Stimulated activated CD4-positive, alpha-beta T cell treated with anti-CD3 and anti-CD28 coated beads, Interleukin-4, amount 100 ng/mL, for 48 hours (primary cell): ENCODE results near the gene TSEN34.

Experiments used
- DNase-seq, 2 donors: peaks; one replicate each; pipeline ENCODE4 v3.0.0-alpha.2; 2020; ENCODE audit warnings: low read depth in 2 of 2

TSEN34 gene

DNA sequence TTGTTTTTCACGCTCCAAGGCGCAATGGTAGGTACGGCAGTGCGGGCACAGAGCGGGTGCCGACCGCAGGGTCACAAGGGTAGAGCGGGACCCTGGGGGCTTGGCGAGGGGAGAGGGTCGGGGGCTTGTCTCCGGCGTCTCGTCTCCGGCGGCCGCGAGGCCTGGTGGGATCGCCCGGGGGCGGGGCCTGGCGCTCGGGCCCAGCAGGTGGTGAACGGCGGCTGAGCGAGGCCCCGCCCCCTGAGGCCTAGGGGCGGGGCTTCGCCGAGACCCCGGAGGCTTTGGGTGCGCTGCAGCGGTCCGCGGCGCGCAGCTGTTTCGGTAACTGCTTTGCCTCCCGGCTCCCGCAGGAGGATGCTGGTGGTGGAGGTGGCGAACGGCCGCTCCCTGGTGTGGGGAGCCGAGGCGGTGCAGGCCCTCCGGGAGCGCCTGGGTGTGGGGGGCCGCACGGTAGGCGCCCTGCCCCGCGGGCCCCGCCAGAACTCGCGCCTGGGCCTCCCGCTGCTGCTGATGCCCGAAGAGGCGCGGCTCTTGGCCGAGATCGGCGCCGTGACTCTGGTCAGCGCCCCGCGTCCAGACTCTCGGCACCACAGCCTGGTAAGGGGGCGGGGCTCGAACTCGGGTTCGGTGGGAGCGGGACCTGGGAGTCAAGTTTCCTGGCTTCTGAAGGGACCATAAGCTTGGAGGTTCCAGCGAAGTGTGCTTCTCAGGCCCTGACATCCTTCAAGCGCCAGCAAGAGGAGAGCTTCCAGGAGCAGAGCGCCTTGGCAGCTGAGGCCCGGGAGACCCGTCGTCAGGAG, at the start of gene TSEN34:
Gene TSEN34, plus strand, starts transcription at position 298 of the 800 bp plus-strand sequence. Its CDS starts 57 bp downstream, at position 355.
- peak; percentile 79 to 82 for DNase-seq

DNA sequence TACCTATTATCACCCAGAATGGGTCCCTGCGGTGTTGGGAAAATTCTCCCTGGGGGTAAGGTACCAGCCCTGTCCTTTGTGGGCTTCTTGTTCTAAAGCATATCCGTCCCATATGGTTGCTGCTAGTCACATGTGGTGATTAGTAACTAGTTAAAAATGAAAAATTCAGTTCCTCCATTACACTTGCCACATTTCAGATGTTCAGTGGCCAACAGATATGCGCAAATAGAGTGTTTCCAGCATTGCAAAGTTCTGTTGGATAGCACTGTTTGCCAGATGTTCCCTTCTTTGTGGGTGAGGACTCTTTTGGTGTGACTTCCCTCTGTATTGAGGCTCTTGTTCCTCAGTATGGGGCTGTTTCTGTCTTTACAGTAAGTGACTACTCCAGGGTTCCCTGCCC, 49.8 kb upstream of the TSEN34 start:
- DNase-seq: no peak

DNA sequence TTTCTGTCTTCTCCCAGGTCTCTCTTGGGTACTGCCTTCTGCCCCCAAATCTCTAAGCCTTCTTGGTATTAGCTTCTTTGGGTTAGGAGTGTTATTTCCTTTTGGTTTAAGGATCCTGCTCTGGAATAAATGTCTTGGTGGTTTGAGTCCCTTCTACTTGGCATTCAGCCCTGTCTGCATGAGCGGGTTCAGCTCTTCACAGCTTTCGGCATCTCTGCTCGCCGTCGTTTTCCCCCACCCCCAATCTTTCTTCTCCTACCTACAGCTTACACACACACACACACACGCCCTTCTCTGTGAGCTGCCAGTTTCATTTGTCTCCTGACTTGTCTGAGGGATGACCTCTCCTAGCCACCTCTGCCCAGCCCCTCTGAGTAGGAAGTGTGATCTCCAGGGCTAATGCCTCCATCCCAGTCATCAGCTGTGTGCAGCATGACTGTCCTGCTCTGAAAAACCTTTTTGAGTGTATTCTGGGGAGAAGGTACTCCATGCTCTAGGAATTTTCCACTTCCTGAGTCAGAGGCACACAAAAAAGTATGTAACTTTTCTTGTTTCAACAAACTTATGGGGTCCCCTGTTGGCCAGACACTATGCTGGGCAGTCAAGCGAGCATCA, 48.8 kb upstream of the TSEN34 start:
- DNase-seq: no peak

DNA sequence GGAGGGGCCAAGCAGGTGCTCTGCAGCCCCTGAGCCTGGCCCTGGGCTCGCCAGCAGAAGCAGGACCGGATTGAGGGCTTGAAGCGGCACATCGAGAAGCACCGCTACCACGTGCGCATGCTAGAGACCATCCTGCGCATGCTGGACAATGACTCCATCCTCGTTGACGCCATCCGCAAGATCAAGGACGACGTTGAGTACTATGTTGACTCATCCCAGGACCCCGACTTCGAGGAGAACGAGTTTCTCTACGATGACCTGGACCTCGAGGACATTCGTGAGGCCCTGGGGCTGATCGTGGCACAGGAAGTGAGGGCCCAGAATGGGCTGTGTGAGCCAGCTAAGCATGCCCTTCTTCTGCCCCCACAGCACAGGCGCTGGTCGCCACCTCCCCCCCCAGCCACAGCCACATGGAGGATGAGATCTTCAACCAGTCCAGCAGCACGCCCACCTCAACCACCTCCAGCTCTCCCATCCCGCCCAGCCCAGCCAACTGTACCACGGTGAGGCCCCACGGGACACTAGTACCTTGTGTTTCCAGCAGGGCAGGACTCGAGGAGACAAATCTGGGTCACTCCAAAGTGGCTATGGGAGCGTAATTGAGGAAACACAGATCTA, 45.5 kb upstream of the TSEN34 start:
- no peak for DNase-seq

DNA sequence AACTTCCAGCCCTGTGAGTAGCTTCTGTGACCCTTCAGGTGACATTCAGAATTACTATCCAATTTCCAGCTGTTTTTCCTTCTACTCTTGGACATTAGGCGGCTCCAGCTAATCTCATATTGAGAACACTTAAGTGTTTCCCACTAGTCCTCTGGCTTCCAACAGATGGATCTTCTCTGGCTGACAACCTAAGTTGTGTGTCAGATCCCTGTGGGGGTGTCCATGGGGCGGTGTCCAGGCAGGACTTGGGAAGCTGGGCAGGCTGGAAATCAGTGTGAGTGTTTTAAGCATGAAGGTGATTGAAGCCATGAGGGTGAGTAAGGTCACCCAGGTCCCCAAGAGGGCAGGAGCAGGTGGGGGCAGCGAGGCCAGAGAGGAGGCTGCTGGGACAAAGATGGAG, 43.4 kb upstream of the TSEN34 start:
- no peak for DNase-seq

DNA sequence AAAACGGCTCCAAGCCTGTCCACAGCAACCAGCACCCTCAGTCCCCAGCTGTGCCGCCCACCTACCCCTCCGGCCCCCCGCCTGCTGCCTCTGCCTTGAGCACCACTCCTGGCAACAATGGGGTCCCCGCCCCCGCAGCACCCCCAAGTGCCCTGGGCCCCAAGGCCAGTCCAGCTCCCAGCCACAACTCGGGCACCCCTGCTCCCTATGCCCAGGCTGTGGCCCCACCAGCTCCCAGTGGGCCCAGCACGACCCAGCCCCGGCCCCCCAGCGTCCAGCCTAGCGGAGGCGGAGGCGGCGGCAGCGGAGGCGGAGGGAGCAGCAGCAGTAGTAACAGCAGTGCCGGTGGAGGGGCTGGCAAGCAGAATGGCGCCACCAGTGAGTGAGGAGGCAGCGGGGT, 43.0 kb upstream of the TSEN34 start:
- DNase-seq: no peak

DNA sequence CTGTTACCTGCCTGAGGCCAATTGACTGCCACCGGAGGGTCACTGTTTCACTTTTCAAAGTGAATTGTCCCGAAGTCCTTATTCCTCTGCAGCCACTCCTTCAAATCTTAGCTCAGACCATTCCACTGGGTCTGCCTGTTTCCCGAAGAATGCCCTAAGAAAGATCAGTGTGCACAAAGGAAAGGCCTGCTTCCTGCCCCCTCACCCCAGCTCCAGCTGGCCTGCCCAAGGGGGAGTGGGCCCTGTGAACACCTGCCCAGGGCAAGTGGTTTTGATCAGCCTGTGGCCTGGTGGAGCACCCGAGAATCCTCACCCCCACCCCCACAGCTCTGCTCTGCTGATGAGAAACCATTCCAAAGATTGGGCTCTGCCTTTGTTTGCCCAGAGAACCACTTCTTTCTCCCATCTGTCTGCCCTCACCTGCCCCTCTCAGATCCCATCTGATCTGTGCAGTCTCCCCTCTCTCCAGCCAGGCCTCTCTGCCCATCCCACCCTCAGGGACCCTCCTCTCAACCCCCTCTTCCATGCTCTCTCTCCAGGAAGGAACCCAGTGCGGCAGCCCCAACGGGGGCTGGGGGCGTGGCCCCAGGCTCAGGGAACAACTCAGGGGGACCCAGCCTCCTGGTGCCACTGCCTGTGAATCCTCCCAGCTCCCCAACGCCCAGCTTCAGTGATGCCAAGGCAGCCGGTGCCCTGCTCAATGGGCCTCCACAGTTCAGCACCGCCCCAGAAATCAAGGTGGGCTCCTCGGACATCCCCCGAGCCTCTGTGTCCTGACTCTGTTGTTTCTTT, 41.9 kb upstream of the TSEN34 start:
- no peak for DNase-seq

DNA sequence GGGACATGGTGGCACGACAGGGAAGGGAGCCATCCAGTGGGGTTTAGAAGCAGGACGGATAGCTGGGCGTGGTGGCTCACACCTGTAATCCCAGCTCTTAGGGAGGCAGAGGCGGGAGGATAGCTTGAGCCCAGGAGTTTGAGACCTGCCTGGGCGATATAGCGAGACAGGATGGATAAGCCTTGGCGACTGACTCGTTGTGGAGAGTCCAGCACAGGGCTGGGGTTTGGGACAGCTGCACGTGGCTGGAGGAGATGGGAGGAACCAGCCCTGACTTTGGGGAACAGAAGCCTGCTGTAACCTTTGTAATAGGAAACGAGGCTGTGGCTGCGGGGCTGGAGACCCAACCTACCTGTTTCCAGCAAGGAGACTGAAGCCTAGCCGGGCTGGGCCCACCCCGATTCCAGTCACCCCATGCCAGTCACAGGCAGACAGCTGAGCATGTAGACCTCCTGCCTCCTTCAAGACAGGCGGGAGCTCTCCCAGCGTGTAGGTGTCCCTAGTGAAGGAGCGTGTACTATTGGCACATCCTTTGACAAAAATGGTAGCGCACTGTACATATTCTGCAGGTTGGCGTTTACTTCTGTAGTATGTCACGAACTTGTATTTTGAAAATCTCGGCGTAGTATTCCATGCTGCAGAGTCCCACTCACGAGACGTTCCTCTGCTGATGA, 39.6 kb upstream of the TSEN34 start:
- no peak for DNase-seq

DNA sequence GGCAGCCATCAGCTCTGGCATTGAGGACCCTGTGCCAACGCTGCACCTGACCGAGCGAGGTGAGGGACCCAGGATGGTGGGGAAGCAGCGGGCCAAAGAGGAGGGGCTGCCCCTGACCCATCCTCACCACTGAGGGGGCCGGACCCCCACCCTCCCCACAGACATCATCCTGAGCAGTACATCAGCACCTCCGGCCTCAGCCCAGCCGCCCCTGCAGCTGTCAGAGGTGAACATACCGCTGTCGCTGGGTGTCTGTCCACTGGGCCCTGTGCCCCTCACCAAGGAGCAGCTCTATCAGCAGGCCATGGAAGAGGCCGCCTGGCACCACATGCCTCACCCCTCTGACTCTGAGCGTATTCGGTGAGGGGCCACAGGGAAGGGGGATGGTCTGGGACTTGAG, 38.8 kb upstream of the TSEN34 start:
- no peak for DNase-seq

DNA sequence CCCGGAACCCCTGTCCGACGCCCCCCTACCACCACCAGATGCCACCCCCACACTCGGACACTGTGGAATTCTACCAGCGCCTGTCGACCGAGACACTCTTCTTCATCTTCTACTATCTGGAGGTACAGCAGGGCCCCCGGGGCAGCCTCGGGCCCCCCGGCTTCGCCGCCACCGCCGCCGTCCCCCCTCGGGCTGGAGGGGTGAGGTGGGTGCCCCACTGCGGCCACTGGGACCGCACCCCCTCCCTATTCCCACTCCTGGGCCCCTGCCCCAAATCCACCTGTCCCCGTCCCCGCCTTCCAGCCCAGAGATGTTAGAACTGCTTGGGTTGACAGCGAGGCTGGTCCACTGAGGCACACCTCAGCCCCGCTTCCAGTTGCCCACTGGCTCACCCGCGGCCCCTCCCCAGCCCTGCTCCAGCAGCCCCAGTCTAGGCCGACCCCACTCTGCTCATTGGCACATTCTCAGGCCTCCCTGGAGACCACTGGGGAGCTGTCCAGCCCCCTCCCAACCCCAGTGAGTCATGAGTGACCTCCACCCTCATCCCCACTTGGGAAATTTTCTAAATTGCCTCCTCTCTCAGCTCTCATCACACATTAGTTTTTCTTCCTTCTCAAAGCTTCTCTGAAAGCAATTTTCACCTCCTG, 38.1 kb upstream of the TSEN34 start:
- no peak for DNase-seq

DNA sequence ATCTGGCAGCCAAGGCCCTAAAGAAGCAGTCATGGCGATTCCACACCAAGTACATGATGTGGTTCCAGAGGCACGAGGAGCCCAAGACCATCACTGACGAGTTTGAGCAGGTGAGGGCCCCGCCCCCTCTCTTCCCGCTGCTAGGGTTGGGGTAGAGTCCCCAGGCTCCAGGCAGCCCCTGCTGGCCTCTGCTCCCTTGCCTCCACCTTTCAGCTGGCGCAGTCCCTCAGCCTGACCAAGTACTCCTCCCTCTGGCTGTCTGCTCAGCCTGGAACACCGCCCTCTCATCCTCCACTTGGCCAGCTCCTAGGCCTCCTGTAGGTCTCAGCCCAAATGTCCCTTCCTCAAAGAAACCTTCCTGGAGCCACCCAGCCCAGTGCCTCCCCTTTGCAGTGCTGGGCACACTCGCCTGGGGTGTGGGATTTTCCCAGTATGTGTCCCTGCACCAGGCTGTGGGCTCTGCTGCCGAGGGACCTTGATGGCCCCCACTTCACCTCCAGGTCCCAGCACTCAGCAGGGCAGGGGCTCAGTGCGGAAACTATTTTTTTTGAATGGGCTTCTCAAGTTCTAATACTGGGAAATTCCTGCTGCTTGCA, 37.3 kb upstream of the TSEN34 start:
- DNase-seq: no peak

DNA sequence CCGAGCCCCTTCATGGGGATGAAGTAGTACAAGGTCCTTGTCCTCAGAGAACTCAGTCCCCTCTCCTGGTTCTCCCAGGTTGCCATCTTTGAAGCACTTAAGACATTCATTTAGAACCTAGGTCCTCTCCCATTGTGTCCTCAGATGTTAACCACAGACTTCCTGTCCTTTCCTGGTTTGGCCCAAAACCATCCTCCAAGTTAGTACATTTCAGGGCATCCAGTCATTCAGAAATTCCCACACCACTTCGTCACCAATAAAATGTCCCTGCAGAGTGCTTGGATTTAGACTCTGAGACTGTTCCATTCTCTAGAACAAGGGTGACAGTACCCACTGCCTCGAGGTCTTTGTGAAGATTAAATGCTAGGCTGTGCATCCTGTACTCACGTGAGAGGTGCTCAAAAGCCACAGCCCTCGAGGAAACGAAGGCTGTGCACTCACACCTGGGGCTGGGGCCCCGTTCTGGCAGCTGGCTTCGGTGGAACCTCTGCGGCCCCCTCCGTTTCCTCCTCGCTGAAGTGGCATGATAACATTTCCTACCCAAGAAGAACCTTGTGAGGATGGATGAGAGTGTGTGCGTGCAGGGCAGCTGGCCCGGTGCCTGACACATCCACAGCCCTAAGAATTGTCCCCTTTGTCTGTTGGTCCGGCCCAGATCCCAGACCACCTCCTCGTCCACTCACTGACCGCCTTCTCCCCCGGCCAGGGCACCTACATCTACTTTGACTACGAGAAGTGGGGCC, 36.3 kb upstream of the TSEN34 start:
- DNase-seq: no peak

DNA sequence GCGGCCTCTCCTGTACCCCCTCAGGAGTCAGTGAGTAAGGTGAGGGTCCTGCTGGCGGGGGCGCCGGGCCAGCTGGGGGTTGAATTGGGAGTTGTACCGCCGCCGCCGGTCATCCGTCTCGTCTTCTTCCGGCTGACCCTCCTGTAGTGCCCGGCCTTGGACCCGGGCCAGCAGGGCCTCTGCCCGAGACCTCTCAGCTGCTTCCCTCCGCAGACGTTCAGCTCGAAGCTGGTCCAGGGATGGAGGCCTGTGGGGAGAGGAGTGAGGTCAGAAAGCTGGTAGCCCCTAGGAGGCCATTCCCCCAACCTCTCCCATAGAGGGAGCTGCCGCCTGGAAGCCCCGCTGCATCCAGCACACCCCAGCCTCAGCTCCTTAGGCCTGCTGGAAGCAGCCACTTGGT, 35.4 kb upstream of the TSEN34 start:
- no peak for DNase-seq

DNA sequence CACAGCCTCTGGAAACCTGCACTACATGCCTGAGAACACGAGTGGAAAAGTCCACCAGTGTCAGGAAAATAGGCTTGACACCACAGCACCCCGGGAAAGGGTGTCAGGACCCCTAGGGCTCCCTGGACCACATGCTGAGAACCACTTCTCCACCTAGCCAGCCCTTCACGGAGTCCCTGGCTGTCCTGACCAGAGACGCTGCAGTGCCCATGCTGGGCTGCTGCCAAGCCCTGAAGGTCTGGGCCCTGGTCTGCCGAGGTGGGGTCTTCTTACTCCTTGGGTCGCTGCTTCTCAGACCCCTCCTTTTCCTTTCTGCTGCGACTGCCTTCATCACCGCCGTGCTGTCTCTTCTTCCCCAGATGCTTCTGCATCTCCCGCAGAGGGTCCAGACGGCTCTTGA, 34.6 kb upstream of the TSEN34 start:
- DNase-seq: no peak

DNA sequence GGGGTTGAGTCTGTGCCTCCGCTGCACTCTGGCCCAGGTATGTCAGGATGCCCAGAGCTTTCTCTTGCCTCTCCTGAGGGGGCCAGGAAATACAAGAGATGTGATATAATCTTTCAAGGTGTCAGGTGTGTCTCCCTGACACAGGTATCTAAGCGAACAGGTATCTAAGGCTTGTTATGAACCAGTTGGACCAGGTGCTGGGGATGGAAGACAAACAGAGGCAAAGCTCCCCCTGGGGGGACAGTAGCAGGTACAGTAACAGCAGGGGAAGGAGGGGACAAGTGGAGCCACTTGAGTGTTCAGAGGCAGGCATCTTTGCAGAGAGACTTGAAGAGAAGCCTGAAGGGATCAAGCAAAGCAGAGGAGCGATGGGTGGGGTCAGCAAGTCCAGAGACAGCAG, 34.2 kb upstream of the TSEN34 start:
- no peak for DNase-seq

DNA sequence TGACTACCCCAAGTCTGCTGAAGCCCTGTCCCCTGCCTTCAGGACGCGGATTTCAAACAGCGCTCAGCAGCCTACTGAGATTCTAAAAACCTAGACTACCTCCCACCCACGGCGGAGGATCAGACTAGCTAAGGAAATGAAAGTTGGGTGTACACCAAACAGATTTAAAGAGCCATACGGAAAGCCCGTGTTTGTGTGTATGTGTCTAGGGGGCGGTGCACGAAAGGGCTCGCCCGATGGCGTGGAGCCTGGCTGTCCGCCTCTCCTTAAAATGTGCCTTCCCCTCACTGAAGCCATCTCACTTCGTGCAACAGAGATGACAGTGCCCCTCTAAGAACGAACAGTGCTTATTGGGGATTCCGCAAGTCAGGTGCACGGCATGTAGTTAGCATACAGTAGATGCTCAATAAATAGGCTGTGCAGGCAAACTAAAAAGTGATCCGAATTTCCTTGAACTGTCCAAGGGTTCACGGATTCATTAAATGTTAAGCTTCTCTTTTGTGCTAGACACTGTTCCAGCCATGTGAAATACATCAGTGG, 32.2 kb upstream of the TSEN34 start:
- no peak for DNase-seq

DNA sequence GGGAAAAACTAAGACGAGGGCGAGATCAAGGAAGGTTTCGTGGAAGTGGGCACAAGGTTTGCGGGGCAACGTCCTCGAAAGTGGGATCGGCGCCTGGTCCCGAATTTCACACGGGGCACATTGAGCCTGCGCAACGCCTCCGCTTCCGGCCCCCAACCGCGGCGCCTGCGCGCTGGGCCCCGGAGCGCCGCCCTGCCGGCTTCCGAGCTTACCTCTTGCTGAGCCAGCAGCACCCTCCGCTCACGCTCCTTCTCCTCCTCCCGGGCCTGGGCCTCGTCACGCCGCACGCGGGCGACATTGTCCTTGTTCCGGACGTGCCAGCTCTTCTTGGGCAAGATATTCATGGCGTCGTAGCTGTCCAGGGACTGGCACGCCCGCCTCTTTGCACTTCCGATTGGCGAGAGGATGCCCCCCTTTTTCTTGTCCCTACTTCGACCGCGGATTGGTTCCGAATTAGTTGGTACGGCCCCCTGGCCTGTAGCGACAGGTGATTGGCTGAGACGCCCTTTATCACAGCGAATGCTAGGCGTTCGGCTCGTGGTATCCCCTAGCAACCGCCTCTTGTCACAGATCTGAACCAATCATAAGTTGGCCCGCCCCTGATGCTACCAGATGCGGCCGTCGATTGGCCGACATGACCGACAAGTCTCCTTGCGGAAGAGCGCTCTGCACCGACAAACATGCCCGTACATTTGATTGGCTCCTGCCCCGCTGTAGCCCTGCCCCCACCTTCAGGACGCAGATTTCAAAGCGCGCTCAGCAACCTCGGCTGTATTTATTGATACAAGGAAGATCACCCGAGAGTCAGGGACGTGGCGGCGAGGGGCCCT, 31.5 kb upstream of the TSEN34 start, which contains the start of gene LENG1:
Gene LENG1, minus strand, starts transcription at position 370 of the 830 bp plus-strand sequence. Its CDS starts 26 bp downstream, at position 344.
- DNase-seq: peak; percentile 93 to 97

DNA sequence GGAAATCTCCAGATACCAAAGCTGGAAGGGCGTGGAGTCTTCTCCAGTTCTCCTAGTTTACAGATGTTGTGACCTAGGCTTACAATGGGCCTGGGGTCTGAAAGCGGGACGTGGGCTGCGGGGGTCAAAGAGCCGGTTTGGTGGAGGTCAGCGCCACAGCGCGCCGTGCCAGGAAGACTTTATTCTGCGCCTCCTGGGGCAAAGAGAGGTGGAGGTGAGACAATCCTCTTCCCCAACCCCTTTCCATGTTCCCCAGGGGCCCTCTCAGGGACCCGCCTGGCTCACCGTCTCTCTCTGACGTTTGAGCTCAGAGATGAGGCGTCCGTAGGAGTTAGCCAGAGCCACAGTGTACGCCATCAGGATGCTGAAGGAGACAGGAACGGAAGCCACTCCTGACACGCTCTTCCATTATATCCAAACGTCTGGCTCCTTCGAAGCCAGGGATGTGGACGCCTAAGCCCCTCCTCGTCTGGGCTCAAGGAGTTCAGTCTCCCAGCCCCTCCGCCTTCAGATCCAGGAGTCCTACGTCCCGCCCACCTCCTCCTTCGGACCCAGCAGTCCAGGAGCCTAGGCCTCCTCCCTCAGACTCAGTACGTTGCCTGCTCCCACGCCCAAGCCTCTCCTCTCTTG, 30.8 kb upstream of the TSEN34 start:
- DNase-seq: no peak
